ENCODE results near the gene RPL18.

The RPL18 gene

DNA sequence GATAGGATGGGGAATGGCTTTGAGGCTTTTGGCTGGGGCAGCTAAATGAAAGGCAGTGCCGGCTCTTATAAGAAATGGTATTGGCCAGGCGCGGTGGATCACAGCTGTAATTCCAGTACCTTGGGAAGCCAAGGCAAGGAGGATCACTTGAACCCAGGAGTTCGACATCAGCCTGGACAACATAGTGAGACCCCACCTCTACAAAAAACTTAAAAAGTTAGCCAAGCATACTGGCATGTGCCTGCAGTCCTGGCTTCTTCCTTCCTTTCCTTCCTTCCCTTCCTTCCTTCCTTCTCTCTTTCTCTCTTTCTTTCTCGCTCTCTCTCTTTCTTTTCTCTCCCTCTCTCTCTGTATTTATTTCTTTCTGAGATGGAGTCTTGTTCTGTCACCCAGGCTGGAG lies 23.9 kb upstream of the RPL18 start:
- POLR2A ChIA-PET = interaction anchor here (3.9 kb wide), 1 partner anchor 24 kb away, joined by 39 read pairs; the partner anchor contains the start of genes RPL18 and SPHK2

DNA sequence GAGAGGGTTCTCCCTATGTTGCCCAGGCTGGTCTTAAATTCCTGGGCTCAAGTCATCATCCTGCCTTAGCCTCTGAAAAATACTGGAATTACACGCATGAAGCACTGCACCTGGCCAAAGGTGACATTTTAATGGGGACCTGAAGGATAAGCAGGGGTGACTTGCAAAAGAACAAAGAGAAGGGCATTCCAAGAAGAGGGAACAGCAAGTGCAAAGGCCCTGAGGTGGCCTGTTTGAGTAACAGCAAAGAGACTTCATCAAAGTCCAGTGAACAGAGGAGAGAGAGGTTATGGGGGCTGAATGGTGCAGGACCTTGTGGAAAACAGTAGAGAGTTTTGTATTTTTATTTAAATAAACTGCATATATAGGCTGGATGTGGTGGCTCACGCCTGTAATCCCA lies 22.9 kb upstream of the RPL18 start:
- TF ChIP-seq IKZF3 (tag by site-specific recombination; IDR thresholded peaks at IDR 0.05) (no peak), ZNF623 (tag by site-specific recombination; IDR thresholded peaks at IDR 0.05) (peak; percentile 96), ZNF521 (tag by site-specific recombination; IDR thresholded peaks at IDR 0.05) (no peak), BCL11B (tag by site-specific recombination; IDR thresholded peaks at IDR 0.05; ENCODE audit: low read depth) (no peak), ZNF76 (tag by site-specific recombination; IDR thresholded peaks at IDR 0.05; ENCODE audit: borderline replicate concordance, low read depth) (no peak), ZNF292 (tag by site-specific recombination; IDR thresholded peaks at IDR 0.05; ENCODE audit: borderline replicate concordance, low read depth) (no peak)
- no peak overlapping the region for H3K4me3 ChIP-seq (ENCODE audit: low read depth, low read length)
- H3K9me3 ChIP-seq (ENCODE audit: control insufficient read depth, insufficient read depth, low read depth, low read length) = no peaks in the 10 kb centered on the region
- POLR2A ChIA-PET = interaction anchor here (0.6 to 0.7 kb wide), 3 partner anchors 25 to 1778 kb away, joined by 3 to 5 read pairs (median 4); no protein-coding TSS in a partner anchor
- CTCF ChIA-PET = no interaction called here
- no peaks in the 10 kb centered on the region for H3K36me3 ChIP-seq (ENCODE audit: control insufficient read depth in 2 of 2, insufficient read depth in 1 of 2, low read length in 2 of 2)
- H3K27ac ChIP-seq (ENCODE audit: extremely low read depth, low read depth, low read length) = no peak overlapping the region
- peaks cover 9% of the 10 kb centered on the region for H3K4me1 ChIP-seq (ENCODE audit: control insufficient read depth, insufficient read depth, low read length)

More for the DNA sequence above, 23.9 kb upstream of the RPL18 start:
- peaks cover 9% of the 10 kb centered on the region for H3K4me1 ChIP-seq (ENCODE audit: control insufficient read depth, insufficient read depth, low read length)
- CTCF ChIA-PET = interaction anchor here (0.7 to 3.5 kb wide), 4 partner anchors 32 to 1845 kb away, joined by 3 to 27 read pairs (median 4); no protein-coding TSS in a partner anchor
- H3K4me3 ChIP-seq (ENCODE audit: low read depth, low read length) = no peak overlapping the region
- H3K27ac ChIP-seq (ENCODE audit: extremely low read depth, low read depth, low read length) = no peak overlapping the region
- no peaks in the 10 kb centered on the region for H3K36me3 ChIP-seq (ENCODE audit: control insufficient read depth in 2 of 2, insufficient read depth in 1 of 2, low read length in 2 of 2)
- no peaks in the 10 kb centered on the region for H3K9me3 ChIP-seq (ENCODE audit: control insufficient read depth, insufficient read depth, low read depth, low read length)
- TF ChIP-seq ZNF121 (tag by site-specific recombination; IDR thresholded peaks at IDR 0.05) (peak; percentile 87), ZNF366 (tag by site-specific recombination; conservative IDR thresholded peaks at IDR 0.05) (peak; percentile 83), PRDM1 (tag by site-specific recombination; IDR thresholded peaks at IDR 0.05) (peak; percentile 26; the same call in 1 of the 2 replicates), ZNF596 (tag by site-specific recombination; IDR thresholded peaks at IDR 0.05) (0 out of 2 replicates have a peak, but pooled peaks have one; percentile 30), ZNF785 (tag by site-specific recombination; IDR thresholded peaks at IDR 0.05) (no peak), ZNF248 (tag by site-specific recombination; IDR thresholded peaks at IDR 0.05) (no peak)

DNA sequence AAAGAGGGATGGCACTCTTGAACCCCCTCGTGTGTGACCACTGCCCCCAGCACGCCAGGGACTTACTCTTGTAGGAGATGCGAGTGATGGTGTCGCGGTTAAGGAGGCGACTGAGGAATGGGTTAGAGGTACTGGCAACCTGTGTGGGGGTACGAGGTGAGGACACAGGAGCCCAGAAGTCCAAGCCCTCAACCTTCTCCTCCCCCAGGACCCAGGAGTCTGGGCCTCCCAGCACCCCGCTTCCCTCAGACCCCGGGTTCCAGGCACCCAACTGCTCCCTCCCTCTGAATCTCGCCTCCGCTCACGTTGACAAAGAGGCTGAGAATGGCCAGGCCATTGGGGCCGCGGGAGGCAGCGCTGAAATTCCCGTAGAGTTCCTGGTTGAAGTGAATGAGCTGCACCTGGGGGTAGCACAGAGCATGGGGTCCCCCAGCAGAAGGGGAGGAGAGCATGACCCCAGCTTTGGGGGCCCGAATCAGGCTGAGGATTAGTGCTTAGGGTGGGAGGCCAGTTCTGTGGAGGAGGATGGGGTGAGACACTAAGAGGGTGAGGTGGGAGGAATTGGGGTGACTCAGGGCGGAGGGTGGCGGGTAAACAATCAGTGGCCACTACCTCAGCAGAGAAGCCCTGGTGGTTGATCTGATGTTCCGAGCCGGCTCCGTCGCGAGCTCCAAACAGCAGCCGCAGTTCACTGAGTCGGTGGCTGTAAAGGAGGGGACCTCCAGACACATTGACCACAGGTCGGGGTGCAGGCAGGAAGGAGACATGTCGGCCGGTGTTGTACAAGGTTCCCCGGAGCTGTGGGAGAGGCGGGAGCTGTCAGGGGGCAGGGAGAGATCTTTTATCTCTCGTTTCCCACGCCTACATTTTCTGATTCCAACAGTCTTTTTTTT lies 20.8 kb upstream of the RPL18 start:
- no peak overlapping the region for H3K27ac ChIP-seq (ENCODE audit: extremely low read depth, low read depth, low read length)
- H3K9me3 ChIP-seq (ENCODE audit: control insufficient read depth, insufficient read depth, low read depth, low read length) = no peaks in the 10 kb centered on the region
- H3K36me3 ChIP-seq (ENCODE audit: control insufficient read depth in 2 of 2, insufficient read depth in 1 of 2, low read length in 2 of 2) = no peaks in the 10 kb centered on the region
- no peak overlapping the region for H3K4me3 ChIP-seq (ENCODE audit: low read depth, low read length)
- ChIA-PET CTCF (interaction anchor here (0.6 to 0.7 kb wide), 3 partner anchors 12 to 257 kb away, joined by 3 read pairs; no protein-coding TSS in a partner anchor), POLR2A (interaction anchor here (0.6 to 1.1 kb wide), 3 partner anchors 16 to 151 kb away, joined by 3 to 7 read pairs (median 4); no protein-coding TSS in a partner anchor)
- peaks cover 14% of the 10 kb centered on the region for H3K4me1 ChIP-seq (ENCODE audit: control insufficient read depth, insufficient read depth, low read length)
- TF ChIP-seq, protein P1, sequence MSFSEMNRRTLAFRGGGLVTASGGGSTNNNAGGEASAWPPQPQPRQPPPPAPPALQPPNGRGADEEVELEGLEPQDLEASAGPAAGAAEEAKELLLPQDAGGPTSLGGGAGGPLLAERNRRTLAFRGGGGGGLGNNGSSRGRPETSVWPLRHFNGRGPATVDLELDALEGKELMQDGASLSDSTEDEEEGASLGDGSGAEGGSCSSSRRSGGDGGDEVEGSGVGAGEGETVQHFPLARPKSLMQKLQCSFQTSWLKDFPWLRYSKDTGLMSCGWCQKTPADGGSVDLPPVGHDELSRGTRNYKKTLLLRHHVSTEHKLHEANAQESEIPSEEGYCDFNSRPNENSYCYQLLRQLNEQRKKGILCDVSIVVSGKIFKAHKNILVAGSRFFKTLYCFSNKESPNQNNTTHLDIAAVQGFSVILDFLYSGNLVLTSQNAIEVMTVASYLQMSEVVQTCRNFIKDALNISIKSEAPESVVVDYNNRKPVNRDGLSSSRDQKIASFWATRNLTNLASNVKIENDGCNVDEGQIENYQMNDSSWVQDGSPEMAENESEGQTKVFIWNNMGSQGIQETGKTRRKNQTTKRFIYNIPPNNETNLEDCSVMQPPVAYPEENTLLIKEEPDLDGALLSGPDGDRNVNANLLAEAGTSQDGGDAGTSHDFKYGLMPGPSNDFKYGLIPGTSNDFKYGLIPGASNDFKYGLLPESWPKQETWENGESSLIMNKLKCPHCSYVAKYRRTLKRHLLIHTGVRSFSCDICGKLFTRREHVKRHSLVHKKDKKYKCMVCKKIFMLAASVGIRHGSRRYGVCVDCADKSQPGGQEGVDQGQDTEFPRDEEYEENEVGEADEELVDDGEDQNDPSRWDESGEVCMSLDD (tag by site-specific recombination; IDR thresholded peaks at IDR 0.05) = peak; percentile 44; the same call in 1 of the 2 replicates
- peak; percentile 57 for TF ChIP-seq ZFHX2 (tag by site-specific recombination; conservative IDR thresholded peaks at IDR 0.05)
- no peak for TF ChIP-seq ZNF549 (tag by site-specific recombination; IDR thresholded peaks at IDR 0.05)
- peak; percentile 33 for TF ChIP-seq EGR2 (tag by site-specific recombination; IDR thresholded peaks at IDR 0.05; ENCODE audit: low read depth)

Data from HEK293 (cell line).